SKM-1 treated with dmso at 0.1 percent for 144 hours (cell line): Measurements from ENCODE around the gene RAET1E.
"Not testable (repeated sequence)": the region's sequence is repeated elsewhere in the genome, so short reads cannot be mapped to it uniquely, and the experiment has no call there.

Source experiments
- DNase-seq: peaks from one replicate; lab custom pipeline; 2025; ENCODE audit not compliant: unreplicated experiment; lab: John Stamatoyannopoulos, UW

Gene RAET1E

GRCh38 chr6:149863698-149864577, 34.0 kb downstream of the RAET1E start, which contains the start of gene LRP11:
Gene LRP11 (minus strand): TSS chr6:149864359. CDS start chr6:149864020, 339 bp downstream.
- peak; percentile 68 for DNase-seq

GRCh38 chr6:149862922-149863697, 34.8 kb downstream of the RAET1E start:
- no peak for DNase-seq

GRCh38 chr6:149862424-149862738, 35.5 kb downstream of the RAET1E start:
- DNase-seq: not testable (repeated sequence)

GRCh38 chr6:149861603-149862423, 36.1 kb downstream of the RAET1E start:
- DNase-seq: no peak

DNA sequence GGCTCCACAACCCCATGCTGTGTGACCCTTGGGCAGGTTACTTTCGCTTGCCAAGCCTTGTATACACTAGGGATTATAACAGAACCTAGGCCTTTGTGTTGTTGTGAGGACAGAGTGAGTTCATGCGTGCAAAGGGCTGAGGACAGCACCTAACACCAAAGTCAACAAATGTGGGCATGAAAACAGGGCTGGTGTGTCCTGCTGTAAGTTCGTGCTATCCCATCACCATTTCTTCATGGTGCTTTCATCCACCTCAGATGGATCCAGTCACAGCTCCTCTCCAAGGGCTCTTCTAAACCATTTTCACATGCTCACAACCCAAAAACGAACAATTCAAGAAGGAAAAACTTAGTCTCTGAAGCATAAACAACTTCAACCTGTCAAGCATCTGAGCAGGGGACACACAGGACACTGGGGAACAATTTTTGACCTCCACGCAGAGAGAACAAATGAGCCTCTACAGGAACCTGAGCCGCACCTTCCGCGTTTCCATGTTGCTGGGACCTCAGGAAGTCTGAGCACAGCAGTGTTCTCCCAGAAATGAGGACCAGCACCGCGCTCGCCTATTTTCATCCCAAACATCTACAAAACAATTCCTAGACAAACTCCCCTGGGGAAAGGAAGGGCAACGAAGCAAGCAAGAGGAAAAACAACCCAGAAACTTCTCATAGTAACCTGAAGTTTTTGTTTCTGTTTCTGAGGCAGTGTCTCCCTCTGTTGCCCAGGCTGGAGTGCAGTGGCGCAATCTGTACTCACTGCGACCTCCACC, 36.9 kb downstream of the RAET1E start:
- no peak for DNase-seq

DNA sequence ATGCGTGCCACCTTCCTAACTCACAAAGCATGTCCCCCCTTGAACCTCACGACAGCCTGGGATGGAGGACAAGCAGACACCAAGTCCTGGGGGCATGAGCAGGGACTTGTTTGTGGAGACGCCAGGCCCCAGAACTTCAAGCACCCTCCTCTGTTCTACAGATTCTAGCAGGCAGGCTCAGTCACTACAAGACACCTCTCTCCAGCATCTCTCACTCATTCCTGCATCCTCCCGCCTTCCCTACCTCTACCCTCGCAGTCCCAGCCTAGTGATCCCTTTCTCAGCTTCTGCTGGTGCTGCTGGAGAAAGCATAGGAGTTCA, 37.4 kb downstream of the RAET1E start:
- DNase-seq: no peak

DNA sequence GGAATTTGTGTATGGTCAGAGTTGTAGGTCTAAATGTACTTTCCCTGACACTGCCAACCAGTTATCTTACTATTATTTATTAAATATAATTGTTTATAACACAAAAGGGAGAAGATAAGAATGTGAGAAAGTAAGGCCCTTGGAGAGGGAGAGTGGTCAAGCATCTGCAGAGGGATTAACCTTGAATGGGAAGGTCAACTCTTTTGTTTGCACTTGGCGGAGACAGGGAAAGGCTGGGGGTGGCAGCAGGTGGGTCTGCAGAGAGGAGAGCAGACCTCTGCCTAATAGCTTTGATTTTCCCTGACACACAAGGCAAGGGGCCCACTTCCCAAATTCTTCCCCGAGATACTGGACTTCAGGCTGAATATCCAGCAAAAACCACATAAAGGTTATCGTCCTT, 38.0 kb downstream of the RAET1E start:
- no peak for DNase-seq

DNA sequence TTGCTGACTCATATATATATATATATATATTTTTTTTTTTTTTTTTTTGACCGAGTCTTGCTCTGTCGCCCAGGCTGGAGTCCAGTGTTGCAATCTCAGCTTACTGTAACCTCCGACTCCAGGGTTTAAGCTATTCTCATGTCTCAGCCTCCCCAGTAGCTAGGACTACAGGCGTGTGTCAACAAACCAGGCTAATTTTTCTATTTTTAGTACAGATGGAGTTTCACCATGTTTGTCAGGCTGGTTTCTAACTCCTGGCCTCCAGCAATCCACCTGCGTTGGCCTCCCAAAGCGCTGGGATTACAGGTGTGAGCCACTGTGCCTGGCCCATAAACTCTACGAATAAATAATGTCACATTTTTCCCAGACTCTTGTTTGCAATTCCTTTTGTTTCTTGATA, 38.5 kb downstream of the RAET1E start:
- no peak for DNase-seq

DNA sequence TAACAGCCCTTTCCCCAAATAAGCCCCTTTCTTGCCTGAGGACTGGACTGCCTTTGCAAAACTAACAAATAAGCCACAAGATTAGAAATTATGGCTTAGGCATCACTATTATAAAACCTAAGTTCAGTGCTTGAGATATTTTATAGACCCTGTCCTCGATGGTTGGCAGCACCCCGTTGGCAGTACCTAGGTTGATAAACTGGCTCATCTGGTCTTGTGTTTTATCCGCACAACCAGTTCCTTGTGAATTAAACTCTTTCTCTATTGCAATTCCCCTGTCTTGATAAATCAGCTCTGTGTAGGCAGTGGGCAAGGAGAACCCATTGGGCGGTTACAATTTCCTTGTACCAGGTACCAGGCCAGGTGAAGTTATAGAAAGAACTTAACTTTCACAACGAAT, 40.4 kb downstream of the RAET1E start:
- DNase-seq: no peak

DNA sequence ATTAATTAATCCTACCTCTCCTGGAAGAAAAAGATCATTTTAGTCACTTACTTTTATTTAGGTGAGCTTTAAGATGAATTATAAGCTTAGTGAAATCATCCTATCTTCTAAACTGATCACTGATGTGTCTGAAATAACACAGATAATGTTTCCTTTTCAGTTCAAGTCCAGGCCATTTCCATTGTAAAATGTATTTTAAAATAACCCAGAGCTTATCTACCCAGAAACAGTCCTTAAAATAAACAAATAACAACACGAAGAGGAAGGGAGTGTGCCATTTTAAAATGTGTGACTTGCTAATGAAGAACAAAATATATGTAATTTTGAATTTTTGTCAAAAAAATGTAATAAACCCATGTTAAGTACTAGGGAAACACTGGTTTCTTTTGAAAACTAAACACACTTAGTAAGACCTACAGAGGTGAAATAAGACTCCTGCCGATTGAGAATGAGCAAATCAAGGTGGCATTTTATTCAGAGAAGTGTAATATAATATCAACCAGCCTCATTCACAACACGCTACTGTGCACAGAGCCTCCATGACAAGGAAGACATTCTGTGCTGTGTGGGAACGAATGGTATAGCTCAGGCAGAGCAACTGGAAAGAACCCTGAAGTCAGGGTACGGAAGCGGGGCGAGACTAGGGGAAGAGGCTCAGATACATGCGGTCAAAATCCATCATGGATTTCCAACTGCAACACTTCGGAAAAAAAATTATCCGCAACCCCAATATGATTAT, 41.5 kb downstream of the RAET1E start:
- DNase-seq: no peak

- no peak for DNase-seq
Observed at GRCh38 chr6:149855741-149856140, 42.2 kb downstream of the RAET1E start.

DNA sequence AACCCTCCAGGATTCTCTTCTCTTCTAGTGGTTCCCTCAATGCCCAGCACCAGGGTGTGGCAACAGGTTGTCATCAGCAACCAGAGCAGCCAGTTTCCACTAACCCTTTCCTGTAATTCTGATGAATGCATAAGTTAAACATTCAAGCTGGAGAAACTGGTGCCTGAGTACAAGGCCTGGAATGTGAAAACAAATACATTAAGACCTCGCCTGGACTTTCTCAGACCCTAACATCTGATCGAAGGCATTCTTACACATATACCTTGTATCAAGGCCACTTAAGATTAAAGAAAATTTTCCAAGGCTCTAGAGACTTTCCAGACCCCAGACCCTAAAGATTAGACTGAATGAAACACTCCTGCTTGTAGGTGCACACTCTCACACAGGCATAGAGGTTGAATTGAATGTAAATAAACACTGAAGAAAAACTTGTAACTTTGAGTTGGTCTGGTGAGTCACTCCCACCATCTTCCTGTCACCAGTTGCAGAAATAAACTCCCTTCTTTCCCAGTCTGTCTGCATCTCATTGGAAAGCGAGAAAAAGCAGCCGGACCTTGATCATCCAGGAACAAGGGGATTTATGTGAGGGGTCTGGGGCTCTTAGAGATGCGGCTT, 42.8 kb downstream of the RAET1E start:
- DNase-seq: no peak

- DNase-seq: no peak
Observed at GRCh38 chr6:149854532-149854931, 43.4 kb downstream of the RAET1E start.

DNA sequence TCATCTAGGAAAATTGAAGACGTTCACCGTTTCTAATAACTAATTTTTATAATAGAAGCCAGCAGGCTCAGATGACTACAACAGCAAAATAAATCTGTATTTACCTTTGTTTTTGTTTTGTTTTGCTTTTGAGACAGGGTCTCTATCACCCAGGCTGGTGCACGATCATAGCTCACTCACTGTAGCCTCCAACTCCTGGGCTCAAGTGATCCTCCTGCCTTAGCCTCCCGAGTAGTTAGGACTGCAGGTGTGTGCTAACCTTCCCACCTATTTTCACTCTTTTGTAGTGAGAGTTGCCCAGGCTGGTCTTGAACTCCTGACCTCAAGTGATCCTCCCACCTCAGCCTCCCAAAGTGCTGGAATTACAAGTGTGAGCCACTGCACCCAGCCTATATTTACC, 43.9 kb downstream of the RAET1E start:
- DNase-seq: not testable (repeated sequence)

- no peak for DNase-seq
Observed at GRCh38 chr6:149852881-149853280, 45.0 kb downstream of the RAET1E start.

- DNase-seq: no peak
Observed at GRCh38 chr6:149852180-149852579, 45.7 kb downstream of the RAET1E start.

- DNase-seq: no peak
Observed at GRCh38 chr6:149851461-149852110, 46.3 kb downstream of the RAET1E start.

GRCh38 chr6:149848343-149848742, 49.6 kb downstream of the RAET1E start:
- not testable (repeated sequence) for DNase-seq
